ENCODE measurements around the gene AMIGO1.

- TF ChIP-seq CTCF (IDR thresholded peaks at IDR 0.05) (no peak), POLR2AphosphoS5 (IDR thresholded peaks at IDR 0.05) (no peak), POLR2A (IDR thresholded peaks at IDR 0.05) (no peak), EP300 (IDR thresholded peaks at IDR 0.05) (no peak)
Measured at GRCh38 chr1:109472779-109473178, 36.7 kb downstream of the AMIGO1 start.

All from sigmoid colon (tissue), 4 donors.